ENCODE data around the gene RPS26. TPM values are rescaled to one million over a fixed set of nuclear protein-coding genes. Genes with fewer than 3 reads are reported as not detected.

Gene RPS26
- total RNA-seq, 1 donor from 2014 or later = 45.9 TPM

DNA sequence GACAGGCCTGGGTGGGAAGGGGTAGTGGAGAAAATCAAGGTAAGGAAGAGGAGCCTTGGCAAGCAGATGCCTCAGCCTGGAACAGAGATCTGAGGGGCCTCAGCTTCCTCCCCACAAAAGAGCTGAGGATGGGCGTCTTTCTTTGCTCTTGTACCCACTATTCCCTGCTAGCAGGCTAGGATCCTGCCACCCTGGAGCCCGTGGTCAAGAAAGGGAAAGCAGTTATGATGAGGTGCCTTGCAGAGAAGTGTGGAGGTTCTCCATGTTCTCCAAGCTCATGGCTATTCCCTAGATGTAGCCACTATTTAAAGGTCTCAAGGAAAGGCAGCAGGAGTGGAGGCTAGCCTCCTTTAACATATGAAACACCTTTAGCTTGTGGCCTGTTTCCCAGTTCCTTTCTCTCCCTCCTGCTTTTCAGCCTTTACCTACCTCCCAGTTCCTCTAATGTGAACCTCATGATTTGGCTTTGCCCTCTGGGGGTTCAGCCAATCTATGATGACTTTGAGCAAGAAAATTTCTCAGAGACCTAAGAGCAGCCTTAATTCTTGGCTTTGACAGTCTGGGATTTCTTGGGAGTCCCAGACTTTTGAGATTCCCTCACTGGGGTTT lies 19.7 kb upstream of the RPS26 start:
- DNase-seq (ENCODE audit: low read depth) (no peak), FAIRE-seq (no peak)
- H3K36me3 ChIP-seq (ENCODE audit: insufficient read depth, low read length) = peaks cover 3% of the 10 kb centered on the region
- H3K9me3 ChIP-seq (ENCODE audit: insufficient read depth, low read depth, low read length) = no peaks in the 10 kb centered on the region
- H3K9ac ChIP-seq (ENCODE audit: low read length) = peak overlapping the region; percentile 63
- H3K4me2 ChIP-seq (ENCODE audit: low read length) = peak overlapping the region; percentile 82
- Mint-ChIP-seq H3K27ac (ENCODE audit: unreplicated experiment) (peak overlapping the region; percentile 86), H3K4me1 (ENCODE audit: low read depth, unreplicated experiment) (peaks cover 15% of the 10 kb centered on the region), H3K9me3 (ENCODE audit: unreplicated experiment) (no peaks in the 10 kb centered on the region), H3K4me3 (ENCODE audit: unreplicated experiment) (peak overlapping the region; percentile 85), H3K36me3 (ENCODE audit: low read depth, unreplicated experiment) (peaks cover 17% of the 10 kb centered on the region), H3K27me3 (ENCODE audit: low read depth, unreplicated experiment) (no peaks in the 10 kb centered on the region)
- H4K20me1 ChIP-seq (ENCODE audit: insufficient read depth, low read length) = no peaks in the 10 kb centered on the region
- H3K27me3 ChIP-seq (ENCODE audit: insufficient read depth, low read length) = no peaks in the 10 kb centered on the region
- no peak overlapping the region for H3K27ac ChIP-seq (ENCODE audit: low read depth, low read length)
- TF ChIP-seq, protein P1, sequence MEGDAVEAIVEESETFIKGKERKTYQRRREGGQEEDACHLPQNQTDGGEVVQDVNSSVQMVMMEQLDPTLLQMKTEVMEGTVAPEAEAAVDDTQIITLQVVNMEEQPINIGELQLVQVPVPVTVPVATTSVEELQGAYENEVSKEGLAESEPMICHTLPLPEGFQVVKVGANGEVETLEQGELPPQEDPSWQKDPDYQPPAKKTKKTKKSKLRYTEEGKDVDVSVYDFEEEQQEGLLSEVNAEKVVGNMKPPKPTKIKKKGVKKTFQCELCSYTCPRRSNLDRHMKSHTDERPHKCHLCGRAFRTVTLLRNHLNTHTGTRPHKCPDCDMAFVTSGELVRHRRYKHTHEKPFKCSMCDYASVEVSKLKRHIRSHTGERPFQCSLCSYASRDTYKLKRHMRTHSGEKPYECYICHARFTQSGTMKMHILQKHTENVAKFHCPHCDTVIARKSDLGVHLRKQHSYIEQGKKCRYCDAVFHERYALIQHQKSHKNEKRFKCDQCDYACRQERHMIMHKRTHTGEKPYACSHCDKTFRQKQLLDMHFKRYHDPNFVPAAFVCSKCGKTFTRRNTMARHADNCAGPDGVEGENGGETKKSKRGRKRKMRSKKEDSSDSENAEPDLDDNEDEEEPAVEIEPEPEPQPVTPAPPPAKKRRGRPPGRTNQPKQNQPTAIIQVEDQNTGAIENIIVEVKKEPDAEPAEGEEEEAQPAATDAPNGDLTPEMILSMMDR (IDR thresholded peaks at IDR 0.05; ENCODE audit: insufficient read depth, low read depth, low read length) = no peak
- no peak for TF ChIP-seq EZH2 (IDR thresholded peaks at IDR 0.05; ENCODE audit: insufficient read depth, low read length)
- H2AFZ ChIP-seq (ENCODE audit: low read depth, low read length) = peak overlapping the region; percentile 94
- H3K79me2 ChIP-seq (ENCODE audit: insufficient read depth, low read length) = no peaks in the 10 kb centered on the region
- H3K4me1 ChIP-seq (ENCODE audit: insufficient read depth, low read length) = no peaks in the 10 kb centered on the region
- peak overlapping the region; percentile 37 for H3K4me3 ChIP-seq (ENCODE audit: insufficient read depth, low read depth, low read length)

DNA sequence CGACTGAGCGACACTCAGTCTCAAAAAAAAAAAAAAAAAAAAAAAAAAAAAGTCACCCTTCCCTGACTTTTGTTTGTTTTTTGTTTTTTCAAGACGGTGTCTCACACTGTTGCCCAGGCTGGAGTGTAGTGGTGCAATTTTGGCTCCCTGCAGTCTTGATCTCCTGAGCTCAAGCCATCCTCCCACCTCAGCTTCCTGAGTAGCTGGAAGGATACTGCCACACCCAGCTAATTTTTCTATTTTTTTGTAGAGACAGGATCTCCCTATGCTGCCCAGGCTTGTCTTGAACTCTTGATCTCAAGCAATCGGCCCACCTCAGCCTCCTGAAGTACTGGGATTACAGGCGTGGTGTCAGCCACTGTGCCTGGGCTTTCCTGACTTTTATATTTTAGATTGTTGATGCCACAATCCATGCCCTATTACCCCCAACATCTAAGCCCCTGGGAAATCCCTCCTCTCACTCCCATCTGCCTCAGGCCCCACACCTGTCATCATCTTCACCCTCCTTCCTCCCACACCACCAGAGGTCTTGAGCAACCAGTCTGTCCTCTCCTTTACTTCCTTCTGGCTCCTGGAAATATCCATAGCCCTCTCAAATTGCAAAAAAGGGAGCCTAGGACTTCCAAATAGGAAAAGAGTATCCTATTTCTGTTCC lies 13.1 kb upstream of the RPS26 start:
- H3K4me3 ChIP-seq (ENCODE audit: insufficient read depth, low read depth, low read length) = no peak overlapping the region
- no peaks in the 10 kb centered on the region for H4K20me1 ChIP-seq (ENCODE audit: insufficient read depth, low read length)
- H3K36me3 ChIP-seq (ENCODE audit: insufficient read depth, low read length) = peaks cover 7% of the 10 kb centered on the region
- no peak for TF ChIP-seq EZH2 (IDR thresholded peaks at IDR 0.05; ENCODE audit: insufficient read depth, low read length)
- TF ChIP-seq, protein P1 (IDR thresholded peaks at IDR 0.05; ENCODE audit: insufficient read depth, low read depth, low read length) = no peak
- H3K4me2 ChIP-seq (ENCODE audit: low read length) = no peak overlapping the region
- FAIRE-seq (no peak), DNase-seq (ENCODE audit: low read depth) (no peak)
- Mint-ChIP-seq H3K27me3 (ENCODE audit: low read depth, unreplicated experiment) (no peaks in the 10 kb centered on the region), H3K4me3 (ENCODE audit: unreplicated experiment) (no peak overlapping the region), H3K9me3 (ENCODE audit: unreplicated experiment) (no peaks in the 10 kb centered on the region), H3K36me3 (ENCODE audit: low read depth, unreplicated experiment) (peaks cover 31% of the 10 kb centered on the region), H3K27ac (ENCODE audit: unreplicated experiment) (no peak overlapping the region), H3K4me1 (ENCODE audit: low read depth, unreplicated experiment) (peaks cover 5% of the 10 kb centered on the region)
- H2AFZ ChIP-seq (ENCODE audit: low read depth, low read length) = no peak overlapping the region
- peaks cover 5% of the 10 kb centered on the region for H3K4me1 ChIP-seq (ENCODE audit: insufficient read depth, low read length)
- no peak overlapping the region for H3K27ac ChIP-seq (ENCODE audit: low read depth, low read length)
- no peaks in the 10 kb centered on the region for H3K27me3 ChIP-seq (ENCODE audit: insufficient read depth, low read length)
- H3K9me3 ChIP-seq (ENCODE audit: insufficient read depth, low read depth, low read length) = no peaks in the 10 kb centered on the region
- no peaks in the 10 kb centered on the region for H3K79me2 ChIP-seq (ENCODE audit: insufficient read depth, low read length)
- peak overlapping the region; percentile 2 for H3K9ac ChIP-seq (ENCODE audit: low read length)

DNA sequence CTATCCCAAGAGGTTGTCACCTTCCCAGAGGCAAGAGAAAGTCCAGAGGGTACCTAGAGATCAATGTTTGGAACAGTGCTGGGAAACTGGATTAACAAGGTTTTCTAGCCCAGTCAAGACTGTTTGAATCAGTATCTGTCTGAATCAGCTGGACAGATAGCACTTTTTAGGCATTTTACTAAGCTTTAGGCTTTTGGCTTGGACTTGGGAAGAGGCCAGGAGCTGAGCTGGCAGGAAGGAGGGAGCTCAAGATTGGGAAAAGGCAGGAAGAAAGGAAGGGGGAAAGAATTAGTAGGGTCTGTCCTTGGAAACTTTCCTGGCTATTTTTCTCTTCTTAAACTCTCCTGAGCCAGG lies 12.6 kb upstream of the RPS26 start:
- Histone ChIP-seq H3K27me3 (ENCODE audit: insufficient read depth, low read length) (no peaks in the 10 kb centered on the region), H3K9me3 (ENCODE audit: insufficient read depth, low read depth, low read length) (no peaks in the 10 kb centered on the region), H3K4me1 (ENCODE audit: insufficient read depth, low read length) (peaks cover 5% of the 10 kb centered on the region), H3K4me2 (ENCODE audit: low read length) (peak overlapping the region; percentile 0), H3K36me3 (ENCODE audit: insufficient read depth, low read length) (peaks cover 7% of the 10 kb centered on the region), H3K27ac (ENCODE audit: low read depth, low read length) (no peak overlapping the region), H3K79me2 (ENCODE audit: insufficient read depth, low read length) (no peaks in the 10 kb centered on the region), H2AFZ (ENCODE audit: low read depth, low read length) (peak overlapping the region; percentile 6), H3K9ac (ENCODE audit: low read length) (peak overlapping the region; percentile 2), H4K20me1 (ENCODE audit: insufficient read depth, low read length) (no peaks in the 10 kb centered on the region), H3K4me3 (ENCODE audit: insufficient read depth, low read depth, low read length) (no peak overlapping the region)
- Mint-ChIP-seq H3K36me3 (ENCODE audit: low read depth, unreplicated experiment) (peaks cover 31% of the 10 kb centered on the region), H3K9me3 (ENCODE audit: unreplicated experiment) (no peaks in the 10 kb centered on the region), H3K27me3 (ENCODE audit: low read depth, unreplicated experiment) (no peaks in the 10 kb centered on the region), H3K4me3 (ENCODE audit: unreplicated experiment) (no peak overlapping the region), H3K27ac (ENCODE audit: unreplicated experiment) (no peak overlapping the region), H3K4me1 (ENCODE audit: low read depth, unreplicated experiment) (peaks cover 5% of the 10 kb centered on the region)
- FAIRE-seq = no peak
- DNase-seq (ENCODE audit: low read depth) = peak; percentile 48
- TF ChIP-seq, protein P1 (IDR thresholded peaks at IDR 0.05; ENCODE audit: insufficient read depth, low read depth, low read length) = no peak
- TF ChIP-seq EZH2 (IDR thresholded peaks at IDR 0.05; ENCODE audit: insufficient read depth, low read length) = no peak
